Testis (tissue), 3 donors: ENCODE results near the gene MCTP1. TPM values are rescaled to one million over a fixed set of nuclear protein-coding genes. Genes with fewer than 3 reads are reported as not detected.

ENCODE experiments used
- DNase-seq: peaks from one replicate; pipeline ENCODE4 v3.0.0-alpha.2; 2019
- H3K27ac ChIP-seq, 2 donors: fragments of 200-600 bp; sonication (generic); one replicate each; pipeline ENCODE4 v1.5.1; 2019
- H3K27me3 ChIP-seq: fragments of 200-600 bp; sonication (generic); one replicate; pipeline ENCODE4 v1.5.1; 2019
- H3K36me3 ChIP-seq: fragments of 200-600 bp; sonication (generic); one replicate; pipeline ENCODE4 v1.5.1; 2017; ENCODE audit warnings: low read depth; ENCODE audit errors: missing control alignments
- H3K4me1 ChIP-seq: fragments of 200-600 bp; sonication (generic); one replicate; pipeline ENCODE4 v1.5.1; 2019
- H3K4me3 ChIP-seq, 2 donors: fragments of 200-600 bp; sonication (generic); one replicate each; pipeline ENCODE4 v1.5.1; 2017 to 2019
- H3K9me3 ChIP-seq: fragments of 200-600 bp; sonication (generic); one replicate; pipeline ENCODE4 v1.5.1; 2017
- CTCF ChIP-seq, 3 experiments: fragments of 450-650 bp in 2 of 3; fragments of 200-600 bp in 1 of 3; sonication (generic) in 1 of 3; IDR thresholded peaks; one replicate each; pipeline ENCODE4 v1.5.1; 2016 to 2019; ENCODE audit warnings: antibody characterized with exemption in 3 of 3, mild to moderate bottlenecking in 2 of 3, moderate library complexity in 1 of 3
- POLR2A ChIP-seq: fragments of 450-650 bp; IDR thresholded peaks from one replicate; pipeline ENCODE4 v1.6.1; 2017; ENCODE audit warnings: antibody characterized with exemption, mild to moderate bottlenecking, moderate library complexity
- WGBS, 2 donors: methylation state at CpG; one replicate each; pipeline ENCODE4 v1.1.5; 2018; 5-methylcytosine and 5-hydroxymethylcytosine counted together
- intact Hi-C: fragments of 100-400 bp; cut with DNase I; formaldehyde crosslinking; loops from one replicate; pipeline ENCODE4 v1.15.1; 2023; ENCODE audit warnings: low total_unique reads
- polyA plus RNA-seq: library from polyadenylated mRNA; stranded (reverse); fragments of 350-450 nt; fragmentation: Illumina TruSeq; extraction: RNeasy Lipid Tissue Mini Kit (QIAGEN cat#74804); gene quantifications from one replicate; pipeline ENCODE4 v1.2.3, GENCODE V29; 2014; ENCODE audit warnings: low read depth, low replicate concordance; ENCODE audit not compliant: insufficient read depth
- total RNA-seq, 2 donors: library from RNA; depleted of rRNA; stranded (reverse); fragments of >200 nt; gene quantifications; one replicate each; pipeline ENCODE4 v1.2.3, GENCODE V29; 2016

The MCTP1 gene
- total and polyA plus RNA-seq, 3 donors from 2014 or later = 7.4 to 15.5 (median 9.7) TPM

DNA sequence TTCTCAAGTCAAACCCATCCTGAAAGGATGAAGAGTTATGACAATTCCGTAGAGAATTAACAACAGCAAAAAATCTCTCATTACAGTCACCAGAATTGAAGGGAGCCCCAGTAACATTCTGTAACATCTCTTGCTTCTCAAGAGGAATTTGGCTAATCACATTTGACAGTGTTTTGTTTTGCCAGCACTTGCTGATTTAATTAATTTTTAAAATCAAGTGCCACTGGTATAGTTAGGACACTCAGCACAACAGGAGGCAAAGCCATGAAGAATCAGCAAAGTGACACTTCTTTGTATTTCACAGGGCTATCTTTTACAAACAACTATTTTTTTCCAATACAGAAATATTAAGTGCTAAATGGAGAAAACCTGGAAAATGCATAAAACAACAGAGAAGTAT lies 152.8 kb downstream of the MCTP1 start:
- intact Hi-C loops = no loop called here

DNA sequence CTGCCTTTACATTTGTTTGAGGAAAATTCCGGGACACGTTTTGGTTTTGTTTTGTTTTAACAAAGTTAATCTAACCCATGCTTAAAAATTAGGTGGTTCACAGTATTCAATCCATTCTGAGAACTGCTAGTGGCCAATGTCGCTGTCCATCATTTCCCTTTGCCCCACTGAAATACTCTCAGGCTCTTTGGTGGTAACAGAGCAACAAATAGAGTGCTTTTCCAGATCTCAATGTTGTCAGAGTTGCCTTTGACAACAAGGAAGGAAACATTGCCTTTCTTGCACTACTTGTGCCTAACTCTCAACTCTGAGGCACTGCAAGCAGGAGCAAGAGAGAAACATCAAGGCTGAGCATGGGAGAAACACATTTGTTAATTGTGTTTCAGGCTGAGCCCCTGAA lies 154.0 kb downstream of the MCTP1 start:
- WGBS, 2 donors = 76 to 82% methylated on average over 3 of the region's 3 CpGs
- Histone ChIP-seq H3K36me3 (no peaks in the 10 kb centered on the region), H3K27ac (no peak overlapping the region), H3K27me3 (no peaks in the 10 kb centered on the region), H3K4me3 (no peak overlapping the region), H3K4me1 (no peaks in the 10 kb centered on the region), H3K9me3 (no peaks in the 10 kb centered on the region)
- TF ChIP-seq CTCF (IDR thresholded peaks at IDR 0.05) = no peak
- TF ChIP-seq POLR2A = no peak
- intact Hi-C loops = no loop called here
- no peak for DNase-seq

More for the DNA sequence above, 152.8 kb downstream of the MCTP1 start:
- 82 to 85% methylated on average over 1 of the region's 1 CpG for WGBS, 2 donors
- Histone ChIP-seq H3K36me3 (no peaks in the 10 kb centered on the region), H3K4me1 (no peaks in the 10 kb centered on the region), H3K27me3 (no peaks in the 10 kb centered on the region), H3K4me3 (no peak overlapping the region), H3K27ac (no peak overlapping the region), H3K9me3 (no peaks in the 10 kb centered on the region)
- TF ChIP-seq CTCF (IDR thresholded peaks at IDR 0.05) = no peak
- no peak for TF ChIP-seq POLR2A
- DNase-seq = no peak

GRCh38 chr5:95124731-95125130 lies 160.2 kb downstream of the MCTP1 start:
- H3K9me3 ChIP-seq = no peaks in the 10 kb centered on the region
- H3K27ac ChIP-seq = no peak overlapping the region
- TF ChIP-seq CTCF (IDR thresholded peaks at IDR 0.05) = no peak
- TF ChIP-seq POLR2A = no peak
- no peak overlapping the region for H3K4me3 ChIP-seq
- no peaks in the 10 kb centered on the region for H3K36me3 ChIP-seq
- H3K27me3 ChIP-seq = no peaks in the 10 kb centered on the region
- DNase-seq = no peak
- intact Hi-C loops = no loop called here
- 98 to 100% methylated on average over 1 of the region's 1 CpG for WGBS, 2 donors
- no peaks in the 10 kb centered on the region for H3K4me1 ChIP-seq

DNA sequence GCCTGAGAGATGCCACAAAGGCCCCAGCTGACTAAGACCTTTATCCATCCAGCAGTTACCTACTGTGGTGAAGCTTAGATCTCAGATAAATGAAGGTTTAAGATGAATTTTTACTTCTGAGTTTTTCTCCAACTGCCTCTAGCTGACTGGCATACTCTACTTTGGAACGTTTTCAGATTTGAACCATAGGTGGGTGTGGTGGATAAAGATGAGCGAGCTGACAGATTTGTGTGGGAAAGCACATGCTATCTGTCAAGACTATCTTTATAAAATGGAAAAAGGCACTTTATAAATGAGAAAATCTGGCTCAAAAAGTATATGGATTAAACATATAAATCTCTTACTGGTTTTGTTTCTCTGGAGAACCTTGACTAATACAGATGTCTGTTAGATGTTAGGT lies 160.8 kb downstream of the MCTP1 start:
- Histone ChIP-seq H3K36me3 (no peaks in the 10 kb centered on the region), H3K9me3 (no peaks in the 10 kb centered on the region), H3K27ac (no peak overlapping the region), H3K4me3 (no peak overlapping the region), H3K4me1 (no peaks in the 10 kb centered on the region), H3K27me3 (no peaks in the 10 kb centered on the region)
- DNase-seq = no peak
- intact Hi-C loops = no loop called here
- TF ChIP-seq POLR2A = no peak
- TF ChIP-seq CTCF (IDR thresholded peaks at IDR 0.05) = no peak
- 94 to 95% methylated on average over 2 of the region's 2 CpGs for WGBS, 2 donors

GRCh38 chr5:95114902-95115301 lies 170.0 kb downstream of the MCTP1 start:
- intact Hi-C loops = no loop called here
- no peaks in the 10 kb centered on the region for H3K36me3 ChIP-seq
- TF ChIP-seq POLR2A = no peak
- TF ChIP-seq CTCF (IDR thresholded peaks at IDR 0.05) = no peak
- DNase-seq = no peak
- no peaks in the 10 kb centered on the region for H3K4me1 ChIP-seq
- H3K4me3 ChIP-seq = no peak overlapping the region
- H3K9me3 ChIP-seq = no peaks in the 10 kb centered on the region
- 90 to 91% methylated on average over 1 of the region's 1 CpG for WGBS, 2 donors
- no peak overlapping the region for H3K27ac ChIP-seq
- H3K27me3 ChIP-seq = no peaks in the 10 kb centered on the region
